HG02938 (cell line): ENCODE results near the gene NBEAL1.
"Not testable (repeated sequence)": the region's sequence is repeated elsewhere in the genome, so short reads cannot be mapped to it uniquely, and the experiment has no call there.

Source experiments
- ATAC-seq: cut with Tn5 transposase; IDR thresholded peaks from one replicate; pipeline ENCODE4 v1.9.1; 2021; ENCODE audit warnings: mild to moderate bottlenecking, moderate library complexity; ENCODE audit not compliant: unreplicated experiment

Gene NBEAL1

DNA sequence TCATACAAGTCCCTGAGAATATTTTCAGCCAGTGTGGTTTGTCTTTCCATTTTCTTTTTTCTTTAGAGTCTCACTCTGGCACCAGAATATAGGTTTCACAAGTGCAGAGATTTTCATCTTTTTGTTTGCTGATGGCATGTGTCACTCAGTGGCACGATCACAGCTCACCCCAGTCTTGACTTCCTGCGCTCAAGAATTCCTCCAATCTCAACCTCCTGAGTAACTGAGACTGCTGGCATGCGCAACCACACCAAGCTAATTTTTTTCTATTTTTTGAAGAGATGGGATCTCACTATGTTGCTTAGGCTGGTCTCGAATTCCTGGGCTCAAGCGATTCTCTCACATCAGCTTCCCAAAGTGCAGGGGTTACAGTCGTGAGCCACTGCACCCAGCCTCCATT lies 23.9 kb downstream of the NBEAL1 start:
- no peak for ATAC-seq

DNA sequence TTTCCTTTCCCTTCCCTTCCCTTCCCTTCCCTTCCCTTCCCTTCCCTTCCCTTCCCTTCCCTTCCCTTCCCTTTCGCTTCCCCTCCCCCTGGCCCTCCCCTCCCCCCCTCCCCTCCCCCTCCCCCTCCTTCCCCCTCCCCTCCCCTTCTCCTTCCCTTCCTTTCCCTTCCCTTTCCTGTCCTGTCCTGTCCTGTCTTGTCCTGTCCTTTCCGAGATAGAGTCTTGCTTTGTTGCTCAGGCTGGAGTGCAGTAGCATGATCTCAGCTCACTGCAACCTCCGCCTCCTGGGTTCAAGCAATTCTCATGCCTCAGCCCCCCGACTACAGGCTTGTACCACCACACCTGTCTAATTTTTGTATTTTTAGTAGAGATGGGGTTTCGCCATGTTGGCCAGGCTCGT lies 24.5 kb downstream of the NBEAL1 start:
- ATAC-seq: not testable (repeated sequence)

DNA sequence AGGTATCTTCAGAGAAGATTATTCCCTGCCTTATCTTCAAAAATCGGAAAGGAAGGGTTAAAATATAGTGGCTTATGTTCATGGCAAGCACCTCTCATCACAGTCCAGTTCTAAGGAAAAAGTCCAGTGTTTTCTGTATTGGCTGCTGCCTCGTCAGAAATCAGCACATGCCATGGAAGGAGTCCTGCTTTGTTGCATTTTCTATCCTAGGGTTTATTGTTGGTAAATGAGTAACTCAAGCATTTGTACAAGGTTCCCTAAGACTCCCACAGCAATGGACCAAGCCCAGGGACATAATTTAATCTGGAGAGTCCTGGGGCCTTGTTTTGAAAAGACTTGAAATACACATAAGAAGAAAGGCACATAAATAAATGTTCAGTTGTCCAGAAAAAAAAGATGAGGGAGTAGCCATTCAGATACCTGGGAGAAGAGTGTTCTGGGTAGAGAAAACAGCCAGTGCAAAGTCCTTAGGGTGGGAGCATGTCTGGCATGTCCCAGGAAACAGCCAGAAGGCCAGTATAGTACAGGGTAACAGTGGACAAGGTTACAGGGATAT lies 26.4 kb downstream of the NBEAL1 start:
- no peak for ATAC-seq

DNA sequence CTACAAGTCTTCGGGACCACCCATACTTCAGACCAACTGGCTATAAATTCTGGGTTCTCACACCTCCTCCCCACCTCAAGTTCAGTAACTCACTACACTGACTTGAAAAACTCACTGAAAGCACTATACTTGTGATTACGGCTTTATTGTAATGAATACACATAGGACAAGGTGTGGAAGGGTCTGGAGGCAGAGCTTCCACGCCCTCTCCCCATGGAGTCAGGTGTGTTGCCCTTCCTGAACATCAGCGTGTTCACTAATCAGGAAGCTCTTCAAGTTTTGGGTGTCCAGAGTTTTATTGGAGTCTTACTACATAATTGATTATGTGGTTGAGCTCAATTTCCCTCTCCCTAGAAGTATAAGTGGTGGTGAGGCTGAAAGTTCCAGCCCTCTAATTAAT lies 27.5 kb downstream of the NBEAL1 start:
- ATAC-seq: no peak

DNA sequence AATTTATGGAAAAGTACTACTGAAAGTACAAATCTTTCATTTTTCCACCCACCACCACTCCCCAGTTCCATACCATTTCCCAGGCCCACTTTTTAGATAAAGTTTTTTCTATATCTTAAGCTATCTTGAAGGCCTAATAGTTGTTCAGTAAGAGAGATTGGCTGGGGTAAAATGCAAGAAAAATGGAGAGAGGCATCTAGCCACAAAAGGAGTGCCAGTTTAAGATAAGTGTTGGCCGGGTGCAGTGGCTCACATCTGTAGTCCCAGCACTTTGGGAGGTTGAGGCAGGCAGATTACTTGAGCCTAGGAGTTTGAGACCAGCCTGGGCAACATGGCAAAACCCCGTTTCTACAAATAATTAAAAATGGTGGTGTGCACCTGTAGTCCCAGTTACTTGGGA lies 28.6 kb downstream of the NBEAL1 start:
- no peak for ATAC-seq

DNA sequence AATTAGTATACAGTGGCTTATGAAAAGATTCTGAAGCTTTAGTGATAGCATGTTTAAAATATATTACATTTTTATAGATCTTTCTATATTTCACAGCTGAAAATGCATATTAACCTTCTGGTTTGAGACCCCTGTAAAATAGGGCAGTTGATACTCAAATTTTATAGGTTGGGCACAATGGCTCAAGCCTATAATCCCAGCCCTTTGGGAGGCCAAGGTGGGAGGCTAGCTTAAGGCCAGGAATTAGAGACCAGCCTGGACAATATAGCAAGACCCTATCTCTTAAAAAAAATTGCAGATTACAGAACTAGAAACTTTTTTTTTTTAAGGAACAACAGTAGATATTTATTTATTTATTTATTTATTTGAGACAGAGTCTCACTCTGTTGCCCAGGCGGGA lies 31.2 kb downstream of the NBEAL1 start:
- no peak for ATAC-seq

DNA sequence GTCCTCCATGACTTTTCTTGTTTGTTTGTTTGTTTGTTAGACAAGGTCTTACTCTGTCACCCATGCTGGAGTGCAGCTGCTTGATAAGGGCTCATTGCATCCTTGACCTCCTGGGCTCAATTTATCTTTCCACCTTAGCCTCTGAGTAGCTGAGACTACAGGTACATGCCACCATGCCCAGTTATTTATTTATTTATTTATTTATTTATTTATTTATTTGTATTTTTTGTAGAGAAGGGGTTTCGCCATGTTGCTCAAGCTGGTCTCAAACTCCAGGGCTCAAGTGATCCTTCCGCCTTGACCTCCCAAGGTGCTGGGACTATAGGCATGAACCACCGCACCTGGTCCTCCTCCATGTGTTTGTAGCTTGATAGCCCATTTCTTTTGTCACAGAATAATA lies 37.9 kb downstream of the NBEAL1 start:
- ATAC-seq: no peak

DNA sequence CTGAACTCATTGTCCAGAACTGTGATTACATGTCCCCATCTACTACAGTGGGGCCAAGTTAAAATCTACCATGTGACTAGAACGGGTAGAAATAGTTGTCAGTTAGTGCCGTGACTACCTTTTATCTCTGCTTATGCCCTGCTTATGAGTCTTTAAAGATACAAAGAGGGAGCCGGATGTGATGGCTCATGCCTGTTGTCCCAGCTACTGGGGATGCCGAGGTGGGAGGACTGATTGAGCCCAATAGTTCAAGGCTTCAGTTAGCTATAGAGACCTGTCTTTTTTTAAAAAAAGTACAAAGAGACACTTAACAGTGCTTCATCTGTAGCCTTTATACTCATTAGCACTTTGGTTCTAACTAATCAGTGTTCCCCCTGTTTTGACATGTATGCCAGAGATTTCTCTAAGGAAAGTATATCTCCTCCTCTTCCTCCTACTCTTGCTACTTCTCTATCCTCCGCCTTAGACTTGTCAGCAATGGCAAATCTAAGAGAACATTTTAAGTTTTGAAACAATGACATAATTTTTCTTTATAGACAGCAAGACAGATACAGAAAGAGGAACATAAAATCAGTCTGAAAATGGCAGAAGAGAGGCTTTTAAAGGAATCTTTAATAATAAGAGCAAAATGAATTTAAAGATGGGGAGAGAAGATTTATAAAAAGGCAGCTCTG lies 45.0 kb downstream of the NBEAL1 start:
- no peak for ATAC-seq

DNA sequence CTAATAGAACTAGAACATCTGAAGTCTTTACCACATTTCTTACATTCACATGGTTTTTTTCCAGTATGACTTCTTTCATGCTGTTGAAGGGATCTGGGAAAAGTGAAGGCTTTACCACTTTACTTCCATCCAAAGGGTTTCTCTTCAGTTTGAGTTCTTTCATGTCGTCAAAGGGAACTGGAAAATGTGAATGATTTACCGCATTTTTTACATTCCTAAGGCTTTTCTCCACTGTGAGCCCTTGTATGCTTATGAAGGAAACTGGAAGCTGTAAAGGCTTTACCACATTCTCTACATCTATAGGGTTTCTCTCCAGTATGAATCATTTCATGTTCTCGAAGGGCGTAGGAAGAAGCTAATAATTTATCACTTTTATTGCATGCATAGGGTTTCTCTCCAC lies 46.7 kb downstream of the NBEAL1 start:
- ATAC-seq: no peak

DNA sequence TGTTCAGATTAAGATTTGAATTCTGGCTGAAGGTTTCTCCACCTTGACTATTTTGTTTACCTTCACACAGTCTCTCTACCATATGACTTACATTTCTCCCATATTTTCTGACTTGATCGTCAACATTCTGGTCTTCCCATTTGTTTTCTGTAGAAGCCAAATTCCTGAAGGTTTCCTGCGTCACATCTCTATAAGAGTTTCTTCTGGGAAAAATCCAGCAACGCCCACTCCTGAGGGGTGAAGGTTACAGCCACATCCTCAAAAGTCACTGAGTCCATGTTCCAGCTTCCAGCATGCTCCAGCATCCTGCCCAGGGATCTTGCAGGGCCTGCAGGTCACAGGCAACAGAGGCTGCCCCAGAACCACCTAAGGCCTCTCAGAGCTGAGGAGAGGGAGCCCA lies 47.5 kb downstream of the NBEAL1 start:
- no peak for ATAC-seq

DNA sequence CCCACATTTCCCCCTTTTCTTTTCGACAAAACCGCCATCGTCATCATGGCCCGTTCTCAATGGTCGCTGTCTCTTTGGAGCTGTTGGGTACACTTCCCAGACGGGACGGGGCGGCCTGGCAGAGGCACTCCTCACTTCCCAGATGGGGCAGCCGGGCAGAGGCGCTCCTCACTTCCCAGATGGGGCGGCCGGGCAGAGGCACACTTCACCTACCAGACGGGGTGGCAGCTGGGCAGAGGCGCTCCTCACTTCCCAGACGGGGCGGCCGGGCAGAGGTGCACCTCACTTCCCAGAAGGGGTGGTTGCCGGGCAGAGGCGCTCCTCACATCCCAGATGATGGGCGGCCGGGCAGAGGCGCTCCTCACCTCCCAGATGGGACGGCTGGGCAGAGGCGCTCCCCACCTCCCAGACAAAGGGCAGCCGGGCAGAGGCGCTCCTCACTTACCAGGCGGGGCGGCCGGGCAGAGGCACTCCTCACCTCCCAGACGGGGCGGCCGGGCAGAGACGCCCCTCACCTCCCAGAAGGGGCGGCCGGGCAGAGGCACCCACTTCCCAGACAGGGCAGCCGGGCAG lies 51.9 kb downstream of the NBEAL1 start:
- ATAC-seq: not testable (repeated sequence)

DNA sequence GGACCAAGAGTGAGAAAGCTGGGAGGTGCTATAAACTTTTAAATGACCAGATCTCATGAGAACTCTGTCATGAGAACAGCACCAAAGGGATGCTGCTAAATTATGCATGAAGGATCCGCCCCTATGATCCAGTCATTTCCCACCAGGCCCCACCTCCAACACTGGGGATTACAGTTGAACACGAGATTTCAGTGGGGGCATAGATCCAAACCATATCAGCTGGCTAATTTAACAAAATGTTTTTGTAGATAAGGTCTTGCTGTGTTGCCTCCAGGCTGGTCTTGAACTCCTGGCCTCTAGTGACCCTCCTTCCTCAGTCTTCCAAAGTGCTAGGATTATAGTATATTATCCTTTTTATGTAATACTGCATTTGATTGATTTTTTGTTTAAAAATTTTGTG lies 56.0 kb downstream of the NBEAL1 start:
- no peak for ATAC-seq

DNA sequence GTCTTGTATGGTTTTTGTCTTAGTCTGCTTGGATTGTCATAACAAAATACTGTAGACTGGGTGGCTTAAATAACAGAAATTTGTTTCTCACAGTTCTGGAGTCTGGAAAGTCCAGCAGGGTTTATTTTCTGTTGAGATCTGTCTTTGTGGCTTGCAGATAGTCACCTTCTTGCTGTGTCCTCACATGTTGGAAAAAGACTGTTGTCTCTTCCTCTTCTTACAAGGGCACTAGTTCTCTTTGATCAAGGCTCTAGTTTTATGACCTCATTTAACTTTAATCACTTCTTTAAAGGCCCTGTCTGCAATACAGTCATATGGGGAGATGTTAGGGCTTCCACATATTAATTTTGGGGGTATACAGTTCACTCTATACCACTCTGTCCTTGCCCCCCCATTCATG lies 56.5 kb downstream of the NBEAL1 start:
- ATAC-seq: no peak

DNA sequence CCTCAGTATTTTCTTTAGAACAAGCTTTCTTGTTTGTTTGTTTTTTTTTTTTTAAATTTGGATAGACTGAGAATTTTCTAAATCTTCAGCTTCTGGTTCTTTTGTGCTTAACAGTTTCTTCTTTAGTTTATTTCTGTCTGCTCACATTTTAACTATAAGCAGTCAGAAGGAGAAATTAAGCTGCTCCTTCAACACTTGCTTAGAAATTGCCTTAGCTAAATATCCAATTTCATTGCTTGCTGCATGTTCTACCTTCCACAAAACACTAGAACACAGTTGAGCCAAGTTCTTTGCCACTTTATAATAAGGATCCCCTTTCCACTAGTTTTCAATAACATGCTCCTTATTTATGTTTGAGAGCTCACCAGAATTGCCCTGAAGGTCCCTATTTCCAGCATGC lies 57.7 kb downstream of the NBEAL1 start:
- ATAC-seq: no peak

DNA sequence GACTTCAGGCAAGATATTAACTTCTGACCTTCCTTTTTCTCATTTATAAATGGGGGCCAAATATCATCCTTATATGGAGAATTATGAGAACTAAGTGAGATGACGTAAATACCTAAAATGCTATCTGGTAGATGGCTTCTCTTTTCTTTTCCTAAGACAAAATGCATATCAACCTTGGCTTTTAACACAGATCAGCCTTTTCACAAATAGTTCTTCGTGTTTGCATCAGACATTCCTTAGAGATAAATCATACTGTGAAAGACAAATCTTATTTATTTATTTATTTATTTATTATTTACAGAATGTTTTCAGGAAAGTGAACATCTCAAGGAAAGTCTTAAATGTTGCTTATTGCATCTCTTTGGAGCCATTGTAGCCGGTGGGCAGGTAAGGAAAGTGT lies 62.8 kb downstream of the NBEAL1 start:
- no peak for ATAC-seq

DNA sequence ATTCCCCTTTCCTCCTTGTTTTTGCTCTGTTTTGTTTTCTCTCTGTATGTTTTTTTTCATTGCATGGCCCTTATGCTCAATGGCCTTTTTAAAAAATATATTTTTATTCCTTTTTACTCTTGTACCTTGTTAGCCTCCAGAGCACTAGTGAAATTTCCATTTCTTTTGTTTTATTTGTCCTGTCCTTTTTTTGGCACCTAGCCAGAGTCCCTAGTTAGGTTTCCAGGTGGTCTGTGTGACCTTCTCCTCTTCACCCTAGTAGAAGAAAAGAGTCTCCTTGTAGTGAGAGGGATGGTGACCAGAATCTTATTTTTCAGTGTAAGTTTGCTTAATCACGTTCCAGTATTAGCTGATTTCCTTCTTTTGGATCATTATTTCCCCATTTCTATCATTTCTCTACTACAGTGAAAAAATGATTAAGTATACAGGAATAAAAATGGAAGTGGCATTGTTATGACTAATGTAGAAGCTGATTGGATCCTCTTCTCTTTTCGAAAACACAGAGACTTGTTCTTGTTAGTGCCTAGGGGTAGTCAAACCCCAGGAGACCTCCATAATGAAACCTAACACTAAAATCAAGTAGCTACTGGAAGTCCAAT lies 65.9 kb downstream of the NBEAL1 start:
- no peak for ATAC-seq

DNA sequence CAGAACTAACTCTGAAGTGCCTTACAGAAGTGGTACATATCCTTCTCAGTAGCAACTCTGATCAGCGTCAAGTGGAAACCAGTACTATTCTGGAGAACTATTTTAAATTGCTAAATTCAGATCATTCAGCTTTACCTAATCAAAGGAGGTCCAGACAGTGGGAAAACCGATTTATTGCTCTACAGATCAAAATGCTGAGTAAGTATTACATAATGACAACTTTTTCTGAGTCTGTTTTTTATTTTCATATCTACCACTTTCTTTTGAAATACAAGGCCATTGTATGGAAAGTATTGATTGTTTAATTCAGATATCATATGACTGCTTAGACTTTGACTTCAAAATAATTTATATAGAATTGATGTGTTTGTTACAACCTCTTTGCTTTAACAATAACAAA lies 68.7 kb downstream of the NBEAL1 start:
- no peak for ATAC-seq

DNA sequence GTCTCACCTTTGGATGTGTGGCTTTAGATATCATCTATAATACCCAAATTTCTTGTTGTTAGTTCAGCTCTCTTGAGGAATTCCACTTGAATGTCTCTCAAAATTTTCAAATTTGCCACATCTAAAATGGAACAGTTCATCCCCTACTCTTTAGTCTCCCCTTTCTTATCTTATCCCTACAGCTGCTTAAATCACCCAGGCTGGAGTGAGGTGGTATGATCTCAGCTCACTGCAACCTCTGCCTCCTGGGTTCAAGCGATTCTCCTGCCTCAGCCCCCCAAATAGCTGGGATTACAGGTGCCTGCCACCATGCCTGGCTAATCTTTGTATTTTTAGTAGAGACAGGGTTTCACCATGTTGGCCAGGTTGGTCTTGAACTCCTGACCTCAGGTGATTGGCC lies 71.7 kb downstream of the NBEAL1 start:
- ATAC-seq: not testable (repeated sequence)

DNA sequence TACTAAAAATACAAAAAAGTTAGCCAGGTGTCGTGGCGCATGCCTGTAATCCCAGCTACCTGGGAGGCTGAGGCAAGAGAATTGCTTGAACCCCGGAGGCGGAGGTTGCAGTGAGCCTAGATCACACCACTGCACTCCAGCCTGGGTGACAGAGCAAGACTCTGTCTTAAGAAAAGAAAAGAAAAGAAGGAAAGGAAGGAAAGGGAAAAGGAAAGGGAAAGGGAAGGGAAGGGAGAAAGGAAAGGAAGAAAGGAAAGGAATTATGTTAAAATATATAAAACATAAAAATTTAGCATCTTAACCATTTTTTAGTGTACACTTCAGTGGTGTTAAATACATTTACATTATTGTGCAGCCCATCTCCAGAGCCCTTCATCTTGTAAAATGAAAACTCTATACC lies 76.0 kb downstream of the NBEAL1 start:
- not testable (repeated sequence) for ATAC-seq

DNA sequence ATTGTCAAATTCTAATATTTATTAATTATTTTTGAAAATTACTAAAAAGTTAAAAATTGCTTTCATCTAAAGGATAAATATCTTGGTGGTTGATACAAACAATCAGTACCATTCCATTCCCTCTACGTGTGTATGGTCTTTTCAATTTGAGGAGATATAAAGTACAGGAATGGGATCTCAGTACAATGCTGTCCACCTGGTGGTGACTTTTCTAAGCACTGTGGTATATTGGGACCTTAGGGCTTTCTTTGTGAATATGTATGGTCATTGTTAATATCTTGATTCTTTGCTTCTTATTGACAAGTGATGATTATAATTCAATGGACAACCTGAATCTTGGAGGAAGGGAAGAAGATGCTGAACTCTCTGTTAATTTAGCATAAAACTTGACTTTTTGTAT lies 83.1 kb downstream of the NBEAL1 start:
- no peak for ATAC-seq

DNA sequence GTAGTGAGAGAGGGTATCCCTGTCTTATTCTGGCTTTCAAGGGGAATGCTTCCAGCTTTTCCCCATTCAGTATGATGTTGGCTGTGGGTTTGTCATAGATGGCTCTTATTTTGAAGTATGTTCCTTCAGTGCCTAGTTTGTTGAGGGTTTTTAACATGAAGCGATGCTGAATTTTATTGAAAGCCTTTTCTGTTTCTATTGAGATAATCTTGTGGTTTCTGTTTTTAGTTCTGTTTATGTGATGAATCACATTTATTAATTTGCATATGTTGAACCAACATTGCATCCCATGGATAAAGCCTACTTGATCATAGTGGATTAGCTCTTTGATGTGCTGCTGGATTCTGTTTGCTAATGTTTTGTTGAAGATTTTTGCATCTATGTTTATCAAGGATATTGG lies 87.7 kb downstream of the NBEAL1 start:
- not testable (repeated sequence) for ATAC-seq

DNA sequence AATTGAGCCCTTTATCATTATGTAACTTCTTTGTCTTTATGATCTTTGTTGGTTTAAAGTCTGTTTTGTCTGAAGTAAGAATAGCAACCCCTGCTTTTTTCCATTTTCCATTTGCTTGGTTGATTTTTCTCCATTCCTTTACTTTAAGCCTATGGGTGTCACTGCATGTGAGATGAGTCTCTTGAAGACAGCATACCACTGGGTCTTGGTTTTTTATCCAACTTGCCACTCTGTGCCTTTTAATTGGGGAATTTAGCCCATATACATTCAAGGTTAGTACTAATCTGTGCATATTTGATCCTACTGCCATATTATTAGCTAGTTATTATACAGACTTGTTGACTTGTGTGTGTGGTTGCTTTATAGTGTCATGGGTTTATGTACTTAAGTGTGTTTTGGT lies 89.6 kb downstream of the NBEAL1 start:
- no peak for ATAC-seq
